GM12875 (cell line): ENCODE results near the gene PHLPP2.
A peak's percentile ranks its signal among the peaks of the same experiment; 100 is the strongest.

Source experiments
- H3K4me3 ChIP-seq: one replicate; pipeline ENCODE4 v1.5.1; 2011; ENCODE audit warnings: low read depth, low read length, control low read depth
- CTCF ChIP-seq: IDR thresholded peaks from 2 replicates; pipeline ENCODE4 v1.5.1; 2011; ENCODE audit warnings: low read depth, mild to moderate bottlenecking, control low read depth, inconsistent platforms, low read length, moderate library complexity, borderline replicate concordance; ENCODE audit not compliant: insufficient read depth

The PHLPP2 gene

DNA sequence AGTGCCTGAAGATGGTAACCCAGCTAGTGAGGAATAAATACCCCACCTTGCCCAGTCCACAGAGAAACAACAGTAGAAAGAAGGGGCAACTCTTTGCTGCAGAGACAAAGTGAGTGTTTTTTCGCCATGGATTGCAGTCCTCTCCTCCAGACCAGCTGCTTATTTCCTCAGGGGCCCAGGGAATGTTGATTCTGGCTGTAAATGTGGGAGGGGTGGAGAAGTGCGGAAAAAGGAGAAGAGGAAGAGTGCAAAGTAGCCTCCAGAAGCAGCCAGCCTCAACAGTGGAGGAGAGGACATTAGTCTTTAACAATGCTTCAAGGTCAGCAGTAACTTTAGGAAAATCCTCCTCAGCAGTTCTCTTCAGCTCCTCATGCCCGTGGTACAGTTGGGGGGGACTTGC, 8.1 kb upstream of the PHLPP2 start:
- H3K4me3 ChIP-seq: no peak overlapping the region
- no peak for TF ChIP-seq CTCF

DNA sequence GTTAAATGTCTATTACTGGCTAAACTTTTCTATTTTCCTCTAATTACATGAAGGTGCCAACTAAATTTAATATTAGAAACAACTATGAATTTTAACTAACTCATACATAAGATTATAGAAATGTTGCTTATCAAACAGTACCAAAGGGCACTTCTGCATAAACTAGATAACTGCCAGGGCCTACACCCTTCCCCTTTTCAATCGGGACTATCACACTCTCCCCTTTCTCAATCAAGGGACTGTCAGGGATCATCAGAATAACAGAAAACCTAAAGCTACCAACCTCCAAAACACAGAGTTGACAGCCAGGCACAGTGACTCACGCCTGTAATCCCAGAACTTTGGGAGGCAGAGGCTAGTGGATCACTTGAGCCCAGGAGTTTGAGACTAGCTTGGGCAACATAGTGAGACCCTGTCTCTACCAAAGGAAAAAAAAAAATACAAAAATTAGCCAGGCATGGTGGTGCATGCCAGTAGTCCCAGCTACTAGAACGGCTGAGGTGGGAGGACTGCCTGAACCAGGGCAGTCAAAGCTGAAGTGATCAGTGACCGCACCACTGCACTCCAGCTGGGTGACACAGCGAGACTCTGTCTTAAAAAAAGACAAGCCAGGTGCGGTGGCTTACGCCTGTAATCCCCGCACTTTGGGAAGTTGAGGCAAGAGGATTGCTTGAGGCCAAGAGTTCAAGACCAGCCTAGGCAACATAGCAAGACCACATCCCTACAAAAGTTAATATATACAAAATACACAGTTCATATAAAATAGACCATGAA, 3.2 kb upstream of the PHLPP2 start:
- no peak for TF ChIP-seq CTCF
- no peak overlapping the region for H3K4me3 ChIP-seq

GRCh38 chr16:71726476-71727315, 2.2 kb upstream of the PHLPP2 start:
- no peak overlapping the region for H3K4me3 ChIP-seq

DNA sequence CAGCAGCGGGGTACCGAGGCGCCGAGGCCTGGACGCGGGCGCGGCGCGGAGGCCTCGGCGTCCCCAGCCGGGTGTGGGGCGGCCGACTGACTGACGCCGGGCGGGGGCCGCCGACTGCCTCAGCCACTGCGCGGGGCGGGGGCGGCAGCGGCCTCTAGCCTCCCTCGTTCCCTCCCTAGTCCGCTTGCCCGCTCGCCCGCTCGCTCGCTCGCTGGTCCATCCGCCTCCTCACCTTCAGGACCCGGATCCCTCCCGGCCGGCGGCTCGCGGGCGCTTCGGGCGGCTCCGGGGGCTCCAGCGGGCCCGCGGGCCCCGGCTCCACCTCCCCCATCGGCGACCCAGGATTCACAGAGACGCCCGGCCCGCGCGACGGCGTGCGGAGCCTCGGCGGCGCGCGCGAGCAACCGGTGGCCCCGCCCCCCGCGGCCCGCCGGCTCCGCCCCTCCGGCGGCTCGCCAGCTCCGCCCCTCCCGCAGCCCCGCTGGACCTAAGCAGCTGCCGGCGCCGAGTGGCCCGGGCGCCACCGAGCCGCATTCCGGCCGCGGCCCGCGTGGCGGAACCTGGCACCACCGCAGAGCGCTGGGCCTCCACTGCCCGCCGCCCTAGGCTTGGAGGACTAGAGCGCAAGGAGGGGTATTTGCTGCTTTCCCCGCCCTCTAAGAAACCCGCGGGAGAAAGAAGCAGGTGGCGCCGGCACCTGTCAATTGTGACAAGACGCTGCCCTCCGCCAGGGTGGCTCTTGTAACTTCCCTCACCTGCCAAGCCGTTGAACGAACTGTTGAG, 773 bp downstream of the PHLPP2 start:
- TF ChIP-seq CTCF: no peak
- peak overlapping the region; percentile 67 for H3K4me3 ChIP-seq

More at GRCh38 chr16:71726476-71727315, 2.2 kb upstream of the PHLPP2 start:
- no peak for TF ChIP-seq CTCF

DNA sequence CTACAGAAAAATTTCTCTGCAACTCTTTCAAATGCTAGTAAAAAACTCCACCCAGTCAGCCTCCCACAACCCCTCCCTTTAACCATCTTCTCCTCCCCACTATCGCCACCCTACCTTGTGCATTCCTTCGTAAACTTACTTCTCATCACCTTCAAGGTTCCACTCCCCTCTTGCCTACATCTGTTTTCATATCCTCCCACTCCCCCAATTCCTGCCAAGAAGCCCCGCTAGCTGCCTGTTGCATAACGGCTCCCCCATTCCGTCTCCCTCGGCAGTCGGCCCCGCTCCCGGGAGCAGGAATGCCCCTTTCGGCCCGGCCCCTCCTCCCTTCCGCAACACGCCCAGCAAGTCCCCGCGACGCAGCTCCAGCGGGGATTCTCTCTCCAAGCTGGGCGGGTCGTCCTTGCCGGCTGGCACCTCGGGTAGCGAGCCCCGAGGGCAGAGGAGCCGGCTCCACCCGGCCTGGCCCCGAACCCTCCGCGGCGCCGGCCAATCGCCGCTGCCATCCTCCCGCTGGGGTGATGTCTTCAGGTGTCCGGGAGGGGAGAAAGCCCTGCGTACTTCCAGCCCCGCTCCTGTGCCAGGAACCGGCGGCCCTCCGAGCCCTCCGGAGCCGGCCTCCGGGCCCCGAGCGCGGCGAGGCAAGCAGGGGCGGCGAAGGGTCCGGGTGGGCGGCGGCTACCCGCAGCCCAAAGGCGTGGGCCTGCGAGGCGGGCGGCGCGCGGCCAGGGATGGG, 1.5 kb downstream of the PHLPP2 start:
- peak overlapping the region; percentile 67 for H3K4me3 ChIP-seq
- no peak for TF ChIP-seq CTCF

- TF ChIP-seq CTCF: no peak
Observed at GRCh38 chr16:71721066-71721740, 3.3 kb downstream of the PHLPP2 start.

More at GRCh38 chr16:71721066-71721740, 3.3 kb downstream of the PHLPP2 start:
- H3K4me3 ChIP-seq: no peak overlapping the region
